ENCODE results near the gene TMIGD1. TPM values are rescaled to one million over a fixed set of nuclear protein-coding genes. Genes with fewer than 3 reads are reported as not detected.

The TMIGD1 gene
- total RNA-seq, 1 donor from 2014 or later, result not detected

GRCh38 chr17:30341703-30342249, 7.9 kb upstream of the TMIGD1 start:
- Mint-ChIP-seq H3K4me3 (no peak overlapping the region), H3K27ac (ENCODE audit: unreplicated experiment) (no peak overlapping the region), H3K27me3 (ENCODE audit: low read depth) (no peaks in the 10 kb centered on the region), H3K36me3 (ENCODE audit: low read depth) (no peaks in the 10 kb centered on the region), H3K9me3 (no peaks in the 10 kb centered on the region), H3K4me1 (peaks cover 47% of the 10 kb centered on the region)
- no peak for DNase-seq (ENCODE audit: low read depth, low spot score)
- TF ChIP-seq CTCF (conservative IDR thresholded peaks at IDR 0.05), result no peak

DNA sequence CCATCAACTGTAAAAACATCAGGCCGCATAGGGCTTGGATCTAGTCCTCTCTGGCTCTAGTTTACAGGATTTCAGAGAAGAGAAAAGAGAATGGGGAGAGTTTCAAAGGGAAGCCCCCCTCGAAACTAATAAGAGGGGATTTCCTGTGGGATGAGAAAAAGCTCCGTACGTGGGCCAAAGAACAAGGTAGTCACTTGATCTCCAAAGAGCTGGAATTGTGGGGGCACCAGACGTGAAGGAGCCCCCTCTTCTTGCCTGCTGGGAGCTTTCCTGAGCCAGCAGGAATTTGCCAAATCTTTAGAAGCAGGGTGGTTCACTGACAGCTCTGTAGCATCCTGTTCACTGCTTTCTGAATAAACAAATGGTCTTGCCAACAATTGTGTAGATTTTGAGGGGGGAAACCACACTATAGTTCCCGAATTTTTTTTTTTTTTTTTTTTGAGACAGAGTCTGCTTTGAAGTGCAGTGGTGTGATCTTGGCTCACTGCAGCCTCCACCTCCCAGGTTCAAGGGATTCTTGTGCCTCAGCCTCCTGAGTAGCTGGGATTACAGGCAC, 7.0 kb upstream of the TMIGD1 start:
- H3K36me3 Mint-ChIP-seq (ENCODE audit: low read depth), result no peaks in the 10 kb centered on the region
- H3K27ac Mint-ChIP-seq (ENCODE audit: unreplicated experiment), result no peak overlapping the region
- DNase-seq (ENCODE audit: low read depth, low spot score), result no peak
- no peaks in the 10 kb centered on the region for H3K9me3 Mint-ChIP-seq
- no peaks in the 10 kb centered on the region for H3K27me3 Mint-ChIP-seq (ENCODE audit: low read depth)
- H3K4me3 Mint-ChIP-seq, result no peak overlapping the region
- peaks cover 54% of the 10 kb centered on the region for H3K4me1 Mint-ChIP-seq
- no peak for TF ChIP-seq CTCF (conservative IDR thresholded peaks at IDR 0.05)

GRCh38 chr17:30339086-30339485, 5.2 kb upstream of the TMIGD1 start:
- TF ChIP-seq CTCF (conservative IDR thresholded peaks at IDR 0.05), result no peak
- no peaks in the 10 kb centered on the region for H3K27me3 Mint-ChIP-seq (ENCODE audit: low read depth)
- H3K4me1 Mint-ChIP-seq, result peaks cover 44% of the 10 kb centered on the region
- DNase-seq (ENCODE audit: low read depth, low spot score), result no peak
- no peak overlapping the region for H3K27ac Mint-ChIP-seq (ENCODE audit: unreplicated experiment)
- no peaks in the 10 kb centered on the region for H3K9me3 Mint-ChIP-seq
- no peak overlapping the region for H3K4me3 Mint-ChIP-seq
- no peaks in the 10 kb centered on the region for H3K36me3 Mint-ChIP-seq (ENCODE audit: low read depth)

- no peak overlapping the region for H3K4me3 Mint-ChIP-seq
- H3K4me1 Mint-ChIP-seq, result peaks cover 37% of the 10 kb centered on the region
- H3K36me3 Mint-ChIP-seq (ENCODE audit: low read depth), result no peaks in the 10 kb centered on the region
- DNase-seq (ENCODE audit: low read depth, low spot score), result no peak
- peak overlapping the region; percentile 95 for H3K27ac Mint-ChIP-seq (ENCODE audit: unreplicated experiment)
- H3K27me3 Mint-ChIP-seq (ENCODE audit: low read depth), result no peaks in the 10 kb centered on the region
- no peaks in the 10 kb centered on the region for H3K9me3 Mint-ChIP-seq
- TF ChIP-seq CTCF (conservative IDR thresholded peaks at IDR 0.05), result no peak
Measured at GRCh38 chr17:30337393-30337999, 3.6 kb upstream of the TMIGD1 start.

DNA sequence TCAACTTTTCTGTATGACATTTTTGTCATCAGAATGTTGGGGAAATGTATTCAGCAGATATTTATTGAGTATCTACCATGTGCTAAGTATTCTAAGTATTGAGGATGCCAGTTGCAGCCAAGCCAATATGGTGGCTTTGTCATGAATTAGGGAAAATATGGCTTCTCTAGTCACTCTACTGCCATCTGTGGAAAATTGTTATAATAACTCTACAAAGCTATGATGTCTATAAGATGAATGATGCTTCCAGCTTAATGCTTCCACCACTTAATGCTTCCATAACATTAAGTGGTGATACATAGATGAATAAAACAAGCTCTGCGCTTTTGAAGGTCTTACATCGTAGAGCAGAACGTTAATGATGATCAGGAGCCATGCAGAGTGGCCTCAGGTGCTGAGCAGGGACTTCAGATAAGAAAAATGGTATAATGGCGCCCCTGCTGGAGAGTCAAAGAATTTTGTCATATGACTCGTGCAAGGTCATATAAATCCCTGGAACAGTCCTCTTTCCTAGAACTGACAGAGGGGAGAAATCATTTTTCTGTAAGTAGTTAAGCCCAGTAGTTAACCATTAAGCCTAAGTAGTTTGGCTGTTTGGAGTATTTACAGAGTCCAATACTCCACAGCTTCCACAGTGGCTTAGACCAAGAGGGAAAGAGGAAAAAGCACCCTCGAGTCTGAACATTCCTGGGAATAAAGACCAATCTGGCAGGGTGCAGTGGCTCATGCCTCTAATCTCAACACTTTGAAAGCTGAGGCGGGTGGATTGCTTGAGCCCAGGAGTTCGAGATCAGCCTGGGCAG, 2.7 kb upstream of the TMIGD1 start:
- no peak overlapping the region for H3K27ac Mint-ChIP-seq (ENCODE audit: unreplicated experiment)
- peak; percentile 37 for DNase-seq (ENCODE audit: low read depth, low spot score)

More for the DNA sequence above, 2.7 kb upstream of the TMIGD1 start:
- Mint-ChIP-seq H3K27me3 (ENCODE audit: low read depth) (no peaks in the 10 kb centered on the region), H3K36me3 (ENCODE audit: low read depth) (no peaks in the 10 kb centered on the region), H3K4me3 (no peak overlapping the region), H3K4me1 (peaks cover 31% of the 10 kb centered on the region), H3K9me3 (no peaks in the 10 kb centered on the region)
- peak; percentile 77 for TF ChIP-seq CTCF (conservative IDR thresholded peaks at IDR 0.05)
